GM10266 (cell line): ENCODE data around the gene HIRA.
"Not testable (repeated sequence)": the region's sequence is repeated elsewhere in the genome, so short reads cannot be mapped to it uniquely, and the experiment has no call there.

Experiments used
- DNase-seq: peaks from one replicate; pipeline ENCODE4 v3.0.0; 2012; ENCODE audit errors: extremely low spot score
- CTCF ChIP-seq: IDR thresholded peaks from 2 replicates; pipeline ENCODE4 v1.5.1; 2012; ENCODE audit warnings: mild to moderate bottlenecking, low read depth; ENCODE audit not compliant: control insufficient read depth, insufficient read depth; ENCODE audit errors: missing control alignments

Gene HIRA

GRCh38 chr22:19336133-19337075 lies 95.1 kb downstream of the HIRA start:
- no peak for TF ChIP-seq CTCF
- no peak for DNase-seq

- TF ChIP-seq CTCF: no peak
- DNase-seq: no peak
Measured at GRCh38 chr22:19331975-19332374, 99.6 kb downstream of the HIRA start.

GRCh38 chr22:19331474-19331873 lies 100.1 kb downstream of the HIRA start:
- no peak for DNase-seq
- no peak for TF ChIP-seq CTCF

- TF ChIP-seq CTCF: no peak
Measured at GRCh38 chr22:19330865-19331418, 100.6 kb downstream of the HIRA start.

GRCh38 chr22:19330205-19330604 lies 101.3 kb downstream of the HIRA start:
- not testable (repeated sequence) for DNase-seq

More at GRCh38 chr22:19330865-19331418, 100.6 kb downstream of the HIRA start:
- DNase-seq: no peak

- TF ChIP-seq CTCF: no peak
- no peak for DNase-seq
Measured at GRCh38 chr22:19329454-19329853, 102.1 kb downstream of the HIRA start.

- no peak for TF ChIP-seq CTCF
- DNase-seq: no peak
Measured at GRCh38 chr22:19325296-19325948, 106.1 kb downstream of the HIRA start.

GRCh38 chr22:19323420-19323819 lies 108.1 kb downstream of the HIRA start:
- not testable (repeated sequence) for DNase-seq
